Activated CD8-positive, alpha-beta T cell treated with anti-CD3 and anti-CD28 coated beads, Interleukin-2, amount 10 ng/mL, durations not matched to agents 7 days and 5 days (primary cell): ENCODE data around the gene RRAGA. TPM values are rescaled to one million over a fixed set of nuclear protein-coding genes. Genes with fewer than 3 reads are reported as not detected.
"Not testable (repeated sequence)": the region's sequence is repeated elsewhere in the genome, so short reads cannot be mapped to it uniquely, and the experiment has no call there.

Experiments used
- ATAC-seq: fragments of 150-1000 bp; cut with Tn5 transposase; one replicate; pipeline ENCODE4 v1.10.0; 2021; ENCODE audit warnings: moderate library complexity
- CTCF ChIA-PET: fragments of 350-600 bp; sonication (Branson Sonifier 250); formaldehyde crosslinking; loops from one replicate; lab custom pipeline; 2021; ENCODE audit warnings: antibody characterized with exemption; lab: Charles Lee
- POLR2A ChIA-PET: fragments of 350-600 bp; sonication (Branson Sonifier 250); formaldehyde crosslinking; loops from one replicate; lab custom pipeline; 2021; ENCODE audit warnings: antibody characterized with exemption; lab: Charles Lee
- DNase-seq: peaks from one replicate; pipeline ENCODE4 v3.0.0-alpha.2; 2020
- H3K27ac Mint-ChIP-seq: one replicate; pipeline ENCODE4 v1.8.0; 2021; ENCODE audit warnings: mild to moderate bottlenecking, mixed read lengths
- H3K27me3 Mint-ChIP-seq: one replicate; pipeline ENCODE4 v1.8.0; 2021; ENCODE audit warnings: low read depth, mixed read lengths
- H3K36me3 Mint-ChIP-seq: one replicate; pipeline ENCODE4 v1.8.0; 2021; ENCODE audit warnings: low read depth, mixed read lengths
- H3K4me1 Mint-ChIP-seq: one replicate; pipeline ENCODE4 v1.8.0; 2021; ENCODE audit warnings: low read depth, mixed read lengths
- H3K4me3 Mint-ChIP-seq: one replicate; pipeline ENCODE4 v1.8.0; 2021; ENCODE audit warnings: mild to moderate bottlenecking, mixed read lengths
- H3K9me3 Mint-ChIP-seq: one replicate; pipeline ENCODE4 v1.8.0; 2022; ENCODE audit warnings: mixed read lengths; ENCODE audit not compliant: insufficient read depth
- total RNA-seq, 2 experiments: library from RNA; stranded (reverse); gene quantifications; one replicate each; pipeline ENCODE4 v1.2.3, GENCODE V29; 2021

The RRAGA gene
- 10 to 100 TPM; 44.7 to 46.0 TPM for total RNA-seq

GRCh38 chr9:19048966-19049916 is at the start of gene RRAGA:
Gene RRAGA (plus strand): TSS chr9:19049427. CDS start chr9:19049660, 233 bp downstream.
- H3K4me1 Mint-ChIP-seq: peaks cover 30% of the 10 kb centered on the region
- peaks cover 37% of the 10 kb centered on the region for H3K36me3 Mint-ChIP-seq
- ChIA-PET CTCF (interaction anchor here (0.7 to 2.8 kb wide), 30 partner anchors 12 to 795 kb away, joined by 3 to 20 read pairs (median 4); no protein-coding TSS in a partner anchor), POLR2A (interaction anchor here (0.6 to 3.2 kb wide), 11 partner anchors 12 to 408 kb away, joined by 3 to 17 read pairs (median 5); partner anchors contain the start of gene RPS6)
- H3K27me3 Mint-ChIP-seq: no peaks in the 10 kb centered on the region
- peak within 1 kb of the TSS; percentile 99 for H3K27ac Mint-ChIP-seq
- DNase-seq (peak; percentile 95), ATAC-seq (peak; percentile 92)
- peak within 1 kb of the TSS; percentile 90 for H3K4me3 Mint-ChIP-seq
- no peaks in the 10 kb centered on the region for H3K9me3 Mint-ChIP-seq

- POLR2A ChIA-PET: no interaction called here
- CTCF ChIA-PET: no interaction called here
Observed at GRCh38 chr9:19000133-19000532, 49.1 kb upstream of the RRAGA start.

GRCh38 chr9:19009391-19009965 is 39.7 kb upstream of the RRAGA start:
- Mint-ChIP-seq H3K27ac (no peak overlapping the region), H3K4me1 (no peaks in the 10 kb centered on the region), H3K27me3 (peaks cover 5% of the 10 kb centered on the region), H3K9me3 (no peaks in the 10 kb centered on the region), H3K4me3 (no peak overlapping the region), H3K36me3 (no peaks in the 10 kb centered on the region)
- CTCF ChIA-PET: interaction anchor here (1.1 kb wide), 1 partner anchor 455 kb away, joined by 3 read pairs; no protein-coding TSS in a partner anchor
- DNase-seq (no peak), ATAC-seq (no peak)
- POLR2A ChIA-PET: no interaction called here

More at GRCh38 chr9:19000133-19000532, 49.1 kb upstream of the RRAGA start:
- ATAC-seq: no peak
- Mint-ChIP-seq H3K27ac (no peak overlapping the region), H3K4me3 (no peak overlapping the region), H3K27me3 (no peaks in the 10 kb centered on the region), H3K36me3 (no peaks in the 10 kb centered on the region), H3K4me1 (no peaks in the 10 kb centered on the region), H3K9me3 (no peaks in the 10 kb centered on the region)
- DNase-seq: no peak

GRCh38 chr9:19018201-19018600 is 31.0 kb upstream of the RRAGA start:
- H3K9me3 Mint-ChIP-seq: no peaks in the 10 kb centered on the region
- H3K27ac Mint-ChIP-seq: no peak overlapping the region
- ChIA-PET CTCF (interaction anchor here (1.2 kb wide), 1 partner anchor 763 kb away, joined by 4 read pairs; no protein-coding TSS in a partner anchor), POLR2A (no interaction called here)
- H3K27me3 Mint-ChIP-seq: peaks cover 8% of the 10 kb centered on the region
- ATAC-seq: no peak
- DNase-seq: no peak
- no peak overlapping the region for H3K4me3 Mint-ChIP-seq
- H3K4me1 Mint-ChIP-seq: peaks cover 5% of the 10 kb centered on the region
- H3K36me3 Mint-ChIP-seq: no peaks in the 10 kb centered on the region

- DNase-seq: no peak
- Mint-ChIP-seq H3K9me3 (no peaks in the 10 kb centered on the region), H3K36me3 (no peaks in the 10 kb centered on the region), H3K27ac (no peak overlapping the region), H3K27me3 (peaks cover 10% of the 10 kb centered on the region), H3K4me1 (peaks cover 5% of the 10 kb centered on the region), H3K4me3 (no peak overlapping the region)
- POLR2A ChIA-PET: no interaction called here
- CTCF ChIA-PET: no interaction called here
- no peak for ATAC-seq
Observed at GRCh38 chr9:19020886-19021455, 28.3 kb upstream of the RRAGA start.

- H3K4me1 Mint-ChIP-seq, POLR2A ChIA-PET, H3K27ac Mint-ChIP-seq, H3K36me3 Mint-ChIP-seq, ATAC-seq, H3K4me3 Mint-ChIP-seq, CTCF ChIA-PET, H3K9me3 Mint-ChIP-seq, DNase-seq: not testable (repeated sequence)
- H3K27me3 Mint-ChIP-seq: peaks cover 10% of the 10 kb centered on the region
Observed at GRCh38 chr9:19021649-19022048, 27.6 kb upstream of the RRAGA start.

- no peak for ATAC-seq
- H3K36me3 Mint-ChIP-seq: no peaks in the 10 kb centered on the region
Observed at GRCh38 chr9:19022206-19022605, 27.0 kb upstream of the RRAGA start.

GRCh38 chr9:19023078-19023477 is 26.1 kb upstream of the RRAGA start:
- ChIA-PET POLR2A (no interaction called here), CTCF (interaction anchor here (1.0 kb wide), 1 partner anchor 442 kb away, joined by 3 read pairs; no protein-coding TSS in a partner anchor)
- Mint-ChIP-seq H3K27ac (no peak overlapping the region), H3K4me3 (no peak overlapping the region), H3K27me3 (peaks cover 10% of the 10 kb centered on the region), H3K36me3 (no peaks in the 10 kb centered on the region), H3K9me3 (no peaks in the 10 kb centered on the region), H3K4me1 (peaks cover 10% of the 10 kb centered on the region)
- DNase-seq (no peak), ATAC-seq (no peak)

More at GRCh38 chr9:19022206-19022605, 27.0 kb upstream of the RRAGA start:
- H3K4me3 Mint-ChIP-seq: no peak overlapping the region
- no peak overlapping the region for H3K27ac Mint-ChIP-seq
- ChIA-PET POLR2A (no interaction called here), CTCF (interaction anchor here (1.0 kb wide), 1 partner anchor 443 kb away, joined by 3 read pairs; no protein-coding TSS in a partner anchor)
- peaks cover 10% of the 10 kb centered on the region for H3K27me3 Mint-ChIP-seq
- DNase-seq: no peak
- peaks cover 10% of the 10 kb centered on the region for H3K4me1 Mint-ChIP-seq
- H3K9me3 Mint-ChIP-seq: no peaks in the 10 kb centered on the region

- H3K27me3 Mint-ChIP-seq: peaks cover 8% of the 10 kb centered on the region
- POLR2A ChIA-PET: no interaction called here
- no peak overlapping the region for H3K4me3 Mint-ChIP-seq
- no peaks in the 10 kb centered on the region for H3K9me3 Mint-ChIP-seq
- H3K4me1 Mint-ChIP-seq: peaks cover 5% of the 10 kb centered on the region
- no peak overlapping the region for H3K27ac Mint-ChIP-seq
- DNase-seq (no peak), ATAC-seq (no peak)
- CTCF ChIA-PET: interaction anchor here (0.5 to 4.3 kb wide), 4 partner anchors 13 to 771 kb away, joined by 3 to 36 read pairs (median 4); partner anchors contain the start of gene RRAGA
- no peaks in the 10 kb centered on the region for H3K36me3 Mint-ChIP-seq
Observed at GRCh38 chr9:19026375-19026774, 22.9 kb upstream of the RRAGA start.

- CTCF ChIA-PET: interaction anchor here (0.6 to 4.3 kb wide), 13 partner anchors 13 to 1217 kb away, joined by 3 to 36 read pairs (median 4); partner anchors contain the start of gene RRAGA
- H3K36me3 Mint-ChIP-seq: no peaks in the 10 kb centered on the region
- no peak overlapping the region for H3K27ac Mint-ChIP-seq
Observed at GRCh38 chr9:19027825-19028224, 21.4 kb upstream of the RRAGA start.

GRCh38 chr9:19028835-19029451 is 20.3 kb upstream of the RRAGA start:
- Mint-ChIP-seq H3K27ac (no peak overlapping the region), H3K27me3 (peaks cover 3% of the 10 kb centered on the region), H3K4me1 (peaks cover 5% of the 10 kb centered on the region), H3K9me3 (no peaks in the 10 kb centered on the region), H3K36me3 (no peaks in the 10 kb centered on the region), H3K4me3 (no peak overlapping the region)
- ChIA-PET CTCF (interaction anchor here (0.6 to 4.3 kb wide), 14 partner anchors 14 to 1218 kb away, joined by 3 to 36 read pairs (median 3); partner anchors contain the start of gene RRAGA), POLR2A (no interaction called here)
- ATAC-seq: no peak
- DNase-seq: peak; percentile 53

More at GRCh38 chr9:19027825-19028224, 21.4 kb upstream of the RRAGA start:
- ATAC-seq (no peak), DNase-seq (no peak)
- H3K27me3 Mint-ChIP-seq: peaks cover 3% of the 10 kb centered on the region
- no peak overlapping the region for H3K4me3 Mint-ChIP-seq
- POLR2A ChIA-PET: no interaction called here
- no peaks in the 10 kb centered on the region for H3K9me3 Mint-ChIP-seq
- peaks cover 5% of the 10 kb centered on the region for H3K4me1 Mint-ChIP-seq
